GM20000 (cell line): Measurements from ENCODE around the gene PCBP2.

Source experiments
- DNase-seq: peaks from one replicate; pipeline ENCODE4 v3.0.0; 2012; ENCODE audit warnings: low spot score
- CTCF ChIP-seq: IDR thresholded peaks from 2 replicates; pipeline ENCODE4 v1.5.1; 2012; ENCODE audit warnings: mild to moderate bottlenecking, control low read depth; ENCODE audit errors: extremely low read depth, missing control alignments

Gene PCBP2

GRCh38 chr12:53505086-53505485, 53.2 kb downstream of the PCBP2 start:
- no peak for TF ChIP-seq CTCF
- no peak for DNase-seq

GRCh38 chr12:53505555-53506449, 53.9 kb downstream of the PCBP2 start:
- no peak for DNase-seq
- no peak for TF ChIP-seq CTCF

- no peak for DNase-seq
- TF ChIP-seq CTCF, result no peak
These were observed 54.5 kb downstream of the PCBP2 start for GRCh38 chr12:53506450-53506785.

GRCh38 chr12:53506881-53507602, 55.1 kb downstream of the PCBP2 start, which contains the start of gene NPFF:
TSS of gene NPFF (minus strand) at chr12:53507484. CDS start at chr12:53507474, 10 bp downstream.
- TF ChIP-seq CTCF, result no peak
- DNase-seq, result no peak

GRCh38 chr12:53507603-53507885, 55.6 kb downstream of the PCBP2 start:
- DNase-seq, result no peak
- no peak for TF ChIP-seq CTCF

- DNase-seq, result peak; percentile 82
- peak; percentile 100 for TF ChIP-seq CTCF
These were observed 56.8 kb downstream of the PCBP2 start for GRCh38 chr12:53508534-53509170.
